ENCODE measurements around the gene ADK. TPM values are rescaled to one million over a fixed set of nuclear protein-coding genes. Genes with fewer than 3 reads are reported as not detected.

The ADK gene
- total RNA-seq, 1 donor from 2014 or later, result 28.5 TPM

- no peaks in the 10 kb centered on the region for H3K4me1 Mint-ChIP-seq (ENCODE audit: unreplicated experiment)
- H3K4me3 Mint-ChIP-seq, result no peak overlapping the region
- no peak for DNase-seq (ENCODE audit: extremely low spot score, unreplicated experiment)
- TF ChIP-seq, protein P1, sequence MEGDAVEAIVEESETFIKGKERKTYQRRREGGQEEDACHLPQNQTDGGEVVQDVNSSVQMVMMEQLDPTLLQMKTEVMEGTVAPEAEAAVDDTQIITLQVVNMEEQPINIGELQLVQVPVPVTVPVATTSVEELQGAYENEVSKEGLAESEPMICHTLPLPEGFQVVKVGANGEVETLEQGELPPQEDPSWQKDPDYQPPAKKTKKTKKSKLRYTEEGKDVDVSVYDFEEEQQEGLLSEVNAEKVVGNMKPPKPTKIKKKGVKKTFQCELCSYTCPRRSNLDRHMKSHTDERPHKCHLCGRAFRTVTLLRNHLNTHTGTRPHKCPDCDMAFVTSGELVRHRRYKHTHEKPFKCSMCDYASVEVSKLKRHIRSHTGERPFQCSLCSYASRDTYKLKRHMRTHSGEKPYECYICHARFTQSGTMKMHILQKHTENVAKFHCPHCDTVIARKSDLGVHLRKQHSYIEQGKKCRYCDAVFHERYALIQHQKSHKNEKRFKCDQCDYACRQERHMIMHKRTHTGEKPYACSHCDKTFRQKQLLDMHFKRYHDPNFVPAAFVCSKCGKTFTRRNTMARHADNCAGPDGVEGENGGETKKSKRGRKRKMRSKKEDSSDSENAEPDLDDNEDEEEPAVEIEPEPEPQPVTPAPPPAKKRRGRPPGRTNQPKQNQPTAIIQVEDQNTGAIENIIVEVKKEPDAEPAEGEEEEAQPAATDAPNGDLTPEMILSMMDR (conservative IDR thresholded peaks at IDR 0.05), result no peak
- no peak overlapping the region for H3K27ac Mint-ChIP-seq
- H3K27me3 Mint-ChIP-seq, result no peaks in the 10 kb centered on the region
- H3K9me3 Mint-ChIP-seq, result no peaks in the 10 kb centered on the region
- H3K36me3 Mint-ChIP-seq, result no peaks in the 10 kb centered on the region
These were observed 445.7 kb downstream of the ADK start for GRCh38 chr10:74596713-74597112.

- H3K4me1 Mint-ChIP-seq (ENCODE audit: unreplicated experiment), result no peaks in the 10 kb centered on the region
- peaks cover 8% of the 10 kb centered on the region for H3K36me3 Mint-ChIP-seq
- DNase-seq (ENCODE audit: extremely low spot score, unreplicated experiment), result no peak
- H3K27me3 Mint-ChIP-seq, result no peaks in the 10 kb centered on the region
- TF ChIP-seq, protein P1 (conservative IDR thresholded peaks at IDR 0.05), result no peak
- no peak overlapping the region for H3K27ac Mint-ChIP-seq
- no peak overlapping the region for H3K4me3 Mint-ChIP-seq
- peaks cover 6% of the 10 kb centered on the region for H3K9me3 Mint-ChIP-seq
These were observed 448.0 kb downstream of the ADK start for GRCh38 chr10:74598891-74599566.

GRCh38 chr10:74599672-74600071 is 448.7 kb downstream of the ADK start:
- DNase-seq (ENCODE audit: extremely low spot score, unreplicated experiment), result no peak
- peaks cover 9% of the 10 kb centered on the region for H3K9me3 Mint-ChIP-seq
- H3K4me1 Mint-ChIP-seq (ENCODE audit: unreplicated experiment), result no peaks in the 10 kb centered on the region

DNA sequence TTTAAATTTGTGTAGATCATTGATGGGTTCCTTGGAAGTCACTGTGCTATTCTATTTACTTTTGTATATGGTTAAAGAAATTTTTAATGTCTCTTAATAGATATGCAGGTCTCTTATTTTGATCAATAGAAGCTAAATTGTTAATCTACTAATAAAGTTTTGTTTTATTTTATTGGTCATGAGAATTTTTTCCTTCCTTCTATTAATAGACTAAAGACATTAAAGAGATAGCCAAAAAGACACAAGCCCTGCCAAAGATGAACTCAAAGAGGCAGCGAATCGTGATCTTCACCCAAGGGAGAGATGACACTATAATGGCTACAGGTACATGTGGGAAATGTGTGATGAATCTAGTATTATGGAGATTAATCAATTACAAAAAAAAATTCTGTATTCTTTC is 449.1 kb downstream of the ADK start:
- no peaks in the 10 kb centered on the region for H3K27me3 Mint-ChIP-seq
- H3K9me3 Mint-ChIP-seq, result peaks cover 9% of the 10 kb centered on the region
- H3K36me3 Mint-ChIP-seq, result peaks cover 11% of the 10 kb centered on the region
- H3K4me1 Mint-ChIP-seq (ENCODE audit: unreplicated experiment), result no peaks in the 10 kb centered on the region
- no peak for DNase-seq (ENCODE audit: extremely low spot score, unreplicated experiment)
- no peak overlapping the region for H3K4me3 Mint-ChIP-seq
- TF ChIP-seq, protein P1 (conservative IDR thresholded peaks at IDR 0.05), result no peak
- no peak overlapping the region for H3K27ac Mint-ChIP-seq

More at GRCh38 chr10:74599672-74600071, 448.7 kb downstream of the ADK start:
- no peaks in the 10 kb centered on the region for H3K27me3 Mint-ChIP-seq
- TF ChIP-seq, protein P1 (conservative IDR thresholded peaks at IDR 0.05), result no peak
- peaks cover 11% of the 10 kb centered on the region for H3K36me3 Mint-ChIP-seq
- no peak overlapping the region for H3K27ac Mint-ChIP-seq
- no peak overlapping the region for H3K4me3 Mint-ChIP-seq

GRCh38 chr10:74602576-74602975 is 451.6 kb downstream of the ADK start:
- H3K4me3 Mint-ChIP-seq, result no peak overlapping the region
- peaks cover 11% of the 10 kb centered on the region for H3K36me3 Mint-ChIP-seq
- H3K4me1 Mint-ChIP-seq (ENCODE audit: unreplicated experiment), result no peaks in the 10 kb centered on the region
- no peaks in the 10 kb centered on the region for H3K27me3 Mint-ChIP-seq
- DNase-seq (ENCODE audit: extremely low spot score, unreplicated experiment), result no peak
- H3K9me3 Mint-ChIP-seq, result peaks cover 9% of the 10 kb centered on the region
- TF ChIP-seq, protein P1 (conservative IDR thresholded peaks at IDR 0.05), result no peak
- no peak overlapping the region for H3K27ac Mint-ChIP-seq
